ENCODE data around the gene SLC23A3.

- TF ChIP-seq CTCF (IDR thresholded peaks at IDR 0.05; ENCODE audit: low read depth, low read length, missing input control) (peak; percentile 18), REST (IDR thresholded peaks at IDR 0.05) (no peak), HNF4G (IDR thresholded peaks at IDR 0.05) (no peak)
Observed at GRCh38 chr2:219176818-219177551, 7.2 kb upstream of the SLC23A3 start, which contains the start of gene CNPPD1.
